ENCODE data around the gene AP3S1.
A peak's percentile ranks its signal among the peaks of the same experiment; 100 is the strongest.

AP3S1 gene

DNA sequence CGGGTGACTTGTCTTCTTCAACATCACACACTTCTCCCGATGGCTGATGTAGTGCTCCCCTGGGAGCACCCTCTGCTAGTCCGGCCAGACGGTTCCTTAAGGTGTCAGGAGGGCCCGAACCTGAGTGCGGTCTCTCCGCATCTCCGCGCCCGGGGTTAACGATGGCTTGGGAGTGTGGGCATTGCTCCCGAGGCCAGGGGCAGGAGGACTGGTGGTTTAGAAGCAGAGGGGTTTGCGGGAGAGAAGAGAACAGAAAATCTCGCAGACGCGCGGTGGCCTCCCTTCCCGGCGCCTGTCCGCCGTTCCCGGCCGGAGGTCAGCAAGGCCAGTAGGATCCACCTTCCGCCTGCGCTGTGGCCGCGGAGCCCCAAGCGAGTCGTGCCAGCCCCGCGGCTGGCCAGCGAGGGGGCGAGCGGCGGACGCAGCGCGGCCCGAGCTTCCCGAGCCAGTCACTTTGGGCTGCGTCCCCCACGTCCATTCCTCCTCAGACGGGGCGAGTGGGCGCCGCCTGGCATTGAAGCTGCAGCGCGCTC lies 26.0 kb upstream of the AP3S1 start:
- DNase-seq = peak; percentile 8
- Histone ChIP-seq H2BK15ac (ENCODE audit: low read depth, poor library complexity, severe bottlenecking) (no peak overlapping the region), H2AK5ac (ENCODE audit: low read length, severe bottlenecking) (no peak overlapping the region), H3K9ac (ENCODE audit: low read length) (peak overlapping the region; percentile 96), H3K4me3 (ENCODE audit: insufficient read depth in 1 of 2, low read depth in 1 of 2, low read length in 2 of 2) (peak overlapping the region; percentile 55 to 85), H3K18ac (ENCODE audit: low read depth in 1 of 2, low read length in 2 of 2) (no peak overlapping the region), H2AFZ (ENCODE audit: low read depth, low read length) (peak overlapping the region; percentile 21), H3K9me3 (ENCODE audit: control insufficient read depth, low read length) (no peaks in the 10 kb centered on the region), H4K8ac (ENCODE audit: low read length) (peak overlapping the region; percentile 15), H3K4me2 (ENCODE audit: low read length, poor library complexity, severe bottlenecking) (peak overlapping the region; percentile 78), H2BK120ac (ENCODE audit: low read depth, low read length) (no peak overlapping the region), H3K79me1 (replicated peaks; ENCODE audit: low read length, poor library complexity, severe bottlenecking) (no peaks in the 10 kb centered on the region), H3K27me3 (ENCODE audit: control insufficient read depth in 1 of 2, insufficient read depth in 1 of 2, low read length in 2 of 2) (peaks cover 21 to 43% of the 10 kb centered on the region in 2 experiments), H3K4ac (ENCODE audit: low read depth in 1 of 2, low read length in 2 of 2) (no peak overlapping the region), H2BK12ac (ENCODE audit: low read length in 2 of 2) (no peak overlapping the region), H3K14ac (ENCODE audit: low read length in 2 of 2) (peak overlapping the region in 1 of 2 experiments; percentile 90), H3K27ac (ENCODE audit: low read length, poor library complexity, severe bottlenecking) (no peak overlapping the region), H3K4me1 (ENCODE audit: control insufficient read depth, insufficient read depth, low read depth, low read length) (peaks cover 14% of the 10 kb centered on the region), H3K36me3 (ENCODE audit: control insufficient read depth in 1 of 2, insufficient read depth in 2 of 2, low read depth in 1 of 2, low read length in 2 of 2) (no peaks in the 10 kb centered on the region), H3K23ac (ENCODE audit: low read length in 2 of 2) (peak overlapping the region in 1 of 2 experiments; percentile 98), H2BK5ac (ENCODE audit: low read depth, low read length, poor library complexity, severe bottlenecking) (no peak overlapping the region), H4K91ac (ENCODE audit: low read length) (no peak overlapping the region)
- under 1% methylated on average over 48 of the region's 48 CpGs for WGBS

DNA sequence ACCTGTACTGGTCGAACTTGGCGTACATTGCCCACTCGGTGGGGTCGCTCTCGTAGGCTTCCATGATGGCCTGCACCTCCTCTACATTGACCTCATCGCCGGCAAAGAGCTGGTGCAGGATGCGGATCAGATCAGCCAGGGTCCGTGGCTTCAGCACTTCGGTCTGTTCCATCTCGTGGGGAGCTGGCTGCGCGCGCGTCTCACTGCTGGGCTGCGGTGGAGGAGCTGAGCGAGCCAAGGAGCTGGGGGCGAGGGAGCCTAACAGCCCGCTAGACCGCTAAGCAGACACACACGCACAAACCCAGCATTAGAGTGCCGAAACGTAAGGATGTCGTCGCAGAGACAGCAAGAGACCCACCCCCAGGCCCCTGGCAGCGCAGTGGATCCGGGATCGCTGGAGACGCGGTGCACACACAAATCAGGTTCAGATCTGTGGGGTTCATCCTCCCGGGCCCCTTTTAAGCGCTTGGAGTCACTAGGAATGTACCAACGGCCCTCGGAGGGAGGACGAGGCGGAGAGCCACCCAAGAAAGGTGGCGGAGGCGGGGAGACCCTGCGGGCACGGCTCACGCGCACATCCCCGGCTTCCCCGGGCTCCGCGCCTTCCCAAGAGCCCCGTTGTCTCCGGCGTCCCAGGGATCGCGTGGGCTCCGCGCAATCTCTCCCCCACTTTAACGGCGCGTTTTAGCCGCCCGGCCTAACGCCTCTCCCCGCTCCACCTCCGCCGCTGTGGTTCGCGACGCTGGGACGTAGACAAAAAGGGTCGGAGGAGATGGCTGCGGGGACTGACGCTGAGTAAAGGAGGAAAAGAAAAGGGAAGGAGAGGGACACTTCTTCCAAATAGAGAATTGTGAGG lies 25.3 kb upstream of the AP3S1 start, which contains the start of gene CDO1:
Gene CDO1 (minus strand): TSS at position 434 of the 856 bp plus-strand sequence. CDS start 262 bp downstream, at position 172.
- Histone ChIP-seq H2BK5ac (ENCODE audit: low read depth, low read length, poor library complexity, severe bottlenecking) (no peak within 1 kb of the TSS), H3K36me3 (ENCODE audit: control insufficient read depth in 1 of 2, insufficient read depth in 2 of 2, low read depth in 1 of 2, low read length in 2 of 2) (no peaks in the 10 kb centered on the region), H3K18ac (ENCODE audit: low read depth in 1 of 2, low read length in 2 of 2) (peak within 1 kb of the TSS; percentile 11 to 53), H3K4me1 (ENCODE audit: control insufficient read depth, insufficient read depth, low read depth, low read length) (peaks cover 14% of the 10 kb centered on the region), H3K27ac (ENCODE audit: low read length, poor library complexity, severe bottlenecking) (no peak within 1 kb of the TSS), H3K23ac (ENCODE audit: low read length in 2 of 2) (peak within 1 kb of the TSS in 1 of 2 experiments; percentile 98), H4K8ac (ENCODE audit: low read length) (peak within 1 kb of the TSS; percentile 63), H3K79me1 (replicated peaks; ENCODE audit: low read length, poor library complexity, severe bottlenecking) (no peaks in the 10 kb centered on the region), H3K14ac (ENCODE audit: low read length in 2 of 2) (peak within 1 kb of the TSS in 1 of 2 experiments; percentile 90), H3K9ac (ENCODE audit: low read length) (peak within 1 kb of the TSS; percentile 96), H2AK5ac (ENCODE audit: low read length, severe bottlenecking) (no peak within 1 kb of the TSS), H2BK120ac (ENCODE audit: low read depth, low read length) (peak within 1 kb of the TSS; percentile 91), H3K4ac (ENCODE audit: low read depth in 1 of 2, low read length in 2 of 2) (no peak within 1 kb of the TSS), H4K91ac (ENCODE audit: low read length) (peak within 1 kb of the TSS; percentile 18), H3K4me3 (ENCODE audit: insufficient read depth in 1 of 2, low read depth in 1 of 2, low read length in 2 of 2) (peak within 1 kb of the TSS; percentile 55 to 85), H2BK15ac (ENCODE audit: low read depth, poor library complexity, severe bottlenecking) (peak within 1 kb of the TSS; percentile 36), H2BK12ac (ENCODE audit: low read length in 2 of 2) (no peak within 1 kb of the TSS), H3K27me3 (ENCODE audit: control insufficient read depth in 1 of 2, insufficient read depth in 1 of 2, low read length in 2 of 2) (peaks cover 21 to 43% of the 10 kb centered on the region in 2 experiments), H3K9me3 (ENCODE audit: control insufficient read depth, low read length) (no peaks in the 10 kb centered on the region), H2AFZ (ENCODE audit: low read depth, low read length) (peak within 1 kb of the TSS; percentile 21), H3K4me2 (ENCODE audit: low read length, poor library complexity, severe bottlenecking) (peak within 1 kb of the TSS; percentile 78)
- peak; percentile 68 for DNase-seq
- under 1% methylated on average over 64 of the region's 69 CpGs for WGBS

DNA sequence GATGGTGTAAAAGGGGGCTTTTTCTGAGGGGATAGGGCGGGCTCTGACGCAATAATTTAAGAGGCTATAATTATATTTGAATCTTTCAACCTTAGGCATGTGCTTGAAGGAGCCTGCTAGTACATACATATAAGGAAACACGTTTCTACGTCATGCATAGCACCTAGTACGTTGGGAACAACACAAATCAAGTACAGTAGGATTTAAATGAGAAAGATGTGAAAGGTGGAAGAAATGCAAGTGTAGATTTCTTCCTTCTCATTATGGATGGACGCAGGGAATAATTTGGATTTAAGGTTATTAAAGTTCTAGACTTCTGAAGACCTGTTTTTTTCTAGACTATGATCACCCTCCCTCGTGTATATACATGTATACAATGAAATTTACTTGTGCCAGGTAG lies 24.3 kb upstream of the AP3S1 start:
- no peak overlapping the region for H2BK15ac ChIP-seq (ENCODE audit: low read depth, poor library complexity, severe bottlenecking)
- WGBS = 93% methylated on average over 5 of the region's 7 CpGs

DNA sequence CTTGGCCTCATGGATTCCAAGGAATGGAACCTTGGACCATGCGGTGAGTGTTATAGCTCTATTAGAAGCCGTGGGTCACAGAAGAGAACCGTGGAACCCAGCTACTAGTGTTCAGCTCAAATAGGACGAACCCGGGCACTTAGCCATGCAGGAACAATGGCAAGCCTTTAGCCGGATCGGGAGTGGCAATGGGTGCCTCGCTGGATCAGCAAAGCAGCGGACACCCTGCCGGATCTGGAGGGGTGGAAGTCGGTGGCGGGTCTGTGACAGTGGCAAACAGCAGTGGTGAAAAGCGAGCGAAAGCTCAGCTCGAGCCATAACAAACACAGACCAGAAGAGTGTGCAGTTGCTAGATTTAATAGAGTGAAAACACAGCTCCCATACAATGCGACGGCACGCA lies 22.9 kb upstream of the AP3S1 start:
- no peak overlapping the region for H3K27ac ChIP-seq (ENCODE audit: low read length, poor library complexity, severe bottlenecking)
- H2BK15ac ChIP-seq (ENCODE audit: low read depth, poor library complexity, severe bottlenecking) = no peak overlapping the region
- DNase-seq = no peak
- H2BK120ac ChIP-seq (ENCODE audit: low read depth, low read length) = no peak overlapping the region
- H3K23ac ChIP-seq (ENCODE audit: low read length in 2 of 2) = no peak overlapping the region
- 94% methylated on average over 18 of the region's 18 CpGs for WGBS
- H2AFZ ChIP-seq (ENCODE audit: low read depth, low read length) = no peak overlapping the region
- no peak overlapping the region for H2BK5ac ChIP-seq (ENCODE audit: low read depth, low read length, poor library complexity, severe bottlenecking)
- no peak overlapping the region for H4K91ac ChIP-seq (ENCODE audit: low read length)
- no peaks in the 10 kb centered on the region for H3K79me1 ChIP-seq (replicated peaks; ENCODE audit: low read length, poor library complexity, severe bottlenecking)
- H3K36me3 ChIP-seq (ENCODE audit: control insufficient read depth in 1 of 2, insufficient read depth in 2 of 2, low read depth in 1 of 2, low read length in 2 of 2) = no peaks in the 10 kb centered on the region
- H3K4me1 ChIP-seq (ENCODE audit: control insufficient read depth, insufficient read depth, low read depth, low read length) = peaks cover 14% of the 10 kb centered on the region
- H3K18ac ChIP-seq (ENCODE audit: low read depth in 1 of 2, low read length in 2 of 2) = no peak overlapping the region
- no peak overlapping the region for H3K14ac ChIP-seq (ENCODE audit: low read length in 2 of 2)
- H3K27me3 ChIP-seq (ENCODE audit: control insufficient read depth in 1 of 2, insufficient read depth in 1 of 2, low read length in 2 of 2) = peaks cover 18 to 40% of the 10 kb centered on the region in 2 experiments
- peaks cover under 1% of the 10 kb centered on the region for H3K9me3 ChIP-seq (ENCODE audit: control insufficient read depth, low read length)
- H2BK12ac ChIP-seq (ENCODE audit: low read length in 2 of 2) = no peak overlapping the region
- H2AK5ac ChIP-seq (ENCODE audit: low read length, severe bottlenecking) = no peak overlapping the region
- H3K9ac ChIP-seq (ENCODE audit: low read length) = no peak overlapping the region
- H3K4ac ChIP-seq (ENCODE audit: low read depth in 1 of 2, low read length in 2 of 2) = no peak overlapping the region
- no peak overlapping the region for H3K4me3 ChIP-seq (ENCODE audit: insufficient read depth in 1 of 2, low read depth in 1 of 2, low read length in 2 of 2)
- H4K8ac ChIP-seq (ENCODE audit: low read length) = no peak overlapping the region
- no peak overlapping the region for H3K4me2 ChIP-seq (ENCODE audit: low read length, poor library complexity, severe bottlenecking)

More for the DNA sequence above, 24.3 kb upstream of the AP3S1 start:
- no peak overlapping the region for H2BK5ac ChIP-seq (ENCODE audit: low read depth, low read length, poor library complexity, severe bottlenecking)
- H2BK120ac ChIP-seq (ENCODE audit: low read depth, low read length) = no peak overlapping the region
- H3K18ac ChIP-seq (ENCODE audit: low read depth in 1 of 2, low read length in 2 of 2) = no peak overlapping the region
- H3K4ac ChIP-seq (ENCODE audit: low read depth in 1 of 2, low read length in 2 of 2) = no peak overlapping the region
- H2AFZ ChIP-seq (ENCODE audit: low read depth, low read length) = no peak overlapping the region
- DNase-seq = no peak
- no peak overlapping the region for H2AK5ac ChIP-seq (ENCODE audit: low read length, severe bottlenecking)
- peaks cover 14% of the 10 kb centered on the region for H3K4me1 ChIP-seq (ENCODE audit: control insufficient read depth, insufficient read depth, low read depth, low read length)
- H3K9me3 ChIP-seq (ENCODE audit: control insufficient read depth, low read length) = no peaks in the 10 kb centered on the region
- no peak overlapping the region for H3K14ac ChIP-seq (ENCODE audit: low read length in 2 of 2)
- H3K36me3 ChIP-seq (ENCODE audit: control insufficient read depth in 1 of 2, insufficient read depth in 2 of 2, low read depth in 1 of 2, low read length in 2 of 2) = no peaks in the 10 kb centered on the region
- no peaks in the 10 kb centered on the region for H3K79me1 ChIP-seq (replicated peaks; ENCODE audit: low read length, poor library complexity, severe bottlenecking)
- peak overlapping the region; percentile 96 for H3K9ac ChIP-seq (ENCODE audit: low read length)
- H3K4me2 ChIP-seq (ENCODE audit: low read length, poor library complexity, severe bottlenecking) = no peak overlapping the region
- H2BK12ac ChIP-seq (ENCODE audit: low read length in 2 of 2) = no peak overlapping the region
- H4K8ac ChIP-seq (ENCODE audit: low read length) = no peak overlapping the region
- H3K23ac ChIP-seq (ENCODE audit: low read length in 2 of 2) = no peak overlapping the region
- H4K91ac ChIP-seq (ENCODE audit: low read length) = no peak overlapping the region
- H3K27ac ChIP-seq (ENCODE audit: low read length, poor library complexity, severe bottlenecking) = no peak overlapping the region
- no peak overlapping the region for H3K4me3 ChIP-seq (ENCODE audit: insufficient read depth in 1 of 2, low read depth in 1 of 2, low read length in 2 of 2)
- peaks cover 21 to 43% of the 10 kb centered on the region in 2 experiments for H3K27me3 ChIP-seq (ENCODE audit: control insufficient read depth in 1 of 2, insufficient read depth in 1 of 2, low read length in 2 of 2)
